ENCODE data around the gene SOX15. TPM values are rescaled to one million over a fixed set of nuclear protein-coding genes. Genes with fewer than 3 reads are reported as not detected.

Gene SOX15
- total and polyA plus RNA-seq, 2 experiments from 2014 or later, result 0.71 TPM; not detected in 1

DNA sequence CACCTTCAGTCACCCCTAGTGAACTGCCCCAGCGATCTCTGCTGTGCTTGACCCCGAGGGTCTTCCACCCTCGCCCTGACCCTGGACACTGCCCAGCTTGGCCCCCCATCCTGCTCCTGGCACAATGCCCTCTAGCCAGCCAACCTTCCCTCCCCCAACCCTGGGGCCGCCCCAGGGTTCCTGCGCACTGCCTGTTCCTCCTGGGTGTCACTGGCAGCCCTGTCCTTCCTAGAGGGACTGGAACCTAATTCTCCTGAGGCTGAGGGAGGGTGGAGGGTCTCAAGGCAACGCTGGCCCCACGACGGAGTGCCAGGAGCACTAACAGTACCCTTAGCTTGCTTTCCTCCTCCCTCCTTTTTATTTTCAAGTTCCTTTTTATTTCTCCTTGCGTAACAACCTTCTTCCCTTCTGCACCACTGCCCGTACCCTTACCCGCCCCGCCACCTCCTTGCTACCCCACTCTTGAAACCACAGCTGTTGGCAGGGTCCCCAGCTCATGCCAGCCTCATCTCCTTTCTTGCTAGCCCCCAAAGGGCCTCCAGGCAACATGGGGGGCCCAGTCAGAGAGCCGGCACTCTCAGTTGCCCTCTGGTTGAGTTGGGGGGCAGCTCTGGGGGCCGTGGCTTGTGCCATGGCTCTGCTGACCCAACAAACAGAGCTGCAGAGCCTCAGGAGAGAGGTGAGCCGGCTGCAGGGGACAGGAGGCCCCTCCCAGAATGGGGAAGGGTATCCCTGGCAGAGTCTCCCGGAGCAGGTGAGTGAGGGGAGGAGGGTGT lies 31.2 kb downstream of the SOX15 start, which contains the start of gene TNFSF13:
TNFSF13 (plus strand) TSS at position 207 of the 776 bp plus-strand sequence; CDS start at position 497, 290 bp downstream.
- Histone ChIP-seq H3K79me2 (ENCODE audit: insufficient read depth) (peaks cover 23% of the 10 kb centered on the region), H3K27me3 (replicated peaks; ENCODE audit: insufficient read depth) (no peaks in the 10 kb centered on the region), H2AFZ (peak within 1 kb of the TSS; percentile 97), H3K36me3 (ENCODE audit: low read depth) (no peaks in the 10 kb centered on the region), H3K4me2 (ENCODE audit: unreplicated experiment) (peak within 1 kb of the TSS; percentile 62), H3F3A (ENCODE audit: insufficient read depth) (no peaks in the 10 kb centered on the region), H3K9ac (peak within 1 kb of the TSS; percentile 81), H3K9me2 (ENCODE audit: insufficient read depth) (no peaks in the 10 kb centered on the region), H4K20me1 (ENCODE audit: insufficient read depth) (no peaks in the 10 kb centered on the region), H3K4me3 (peak within 1 kb of the TSS; percentile 4), H3K4me1 (ENCODE audit: insufficient read depth) (peaks cover 22% of the 10 kb centered on the region), H3K9me3 (ENCODE audit: low read depth) (no peaks in the 10 kb centered on the region), H3K27ac (no peak within 1 kb of the TSS)
- in situ Hi-C loops (cut with MboI), result no loop called here
- WGBS, 2 experiments (ENCODE audit: low coverage in 1 of 2, low lambda C conversion rate in 2 of 2, missing lambda C conversion rate in 2 of 2), result 32% methylated on average over 16 of the region's 16 CpGs
- TF ChIP-seq EZH2phosphoT487 (IDR thresholded peaks at IDR 0.05; ENCODE audit: insufficient read depth, low read depth) (no peak), EZH2 (IDR thresholded peaks at IDR 0.05; ENCODE audit: insufficient read depth, poor library complexity, severe bottlenecking) (no peak)
- no peak for DNase-seq

DNA sequence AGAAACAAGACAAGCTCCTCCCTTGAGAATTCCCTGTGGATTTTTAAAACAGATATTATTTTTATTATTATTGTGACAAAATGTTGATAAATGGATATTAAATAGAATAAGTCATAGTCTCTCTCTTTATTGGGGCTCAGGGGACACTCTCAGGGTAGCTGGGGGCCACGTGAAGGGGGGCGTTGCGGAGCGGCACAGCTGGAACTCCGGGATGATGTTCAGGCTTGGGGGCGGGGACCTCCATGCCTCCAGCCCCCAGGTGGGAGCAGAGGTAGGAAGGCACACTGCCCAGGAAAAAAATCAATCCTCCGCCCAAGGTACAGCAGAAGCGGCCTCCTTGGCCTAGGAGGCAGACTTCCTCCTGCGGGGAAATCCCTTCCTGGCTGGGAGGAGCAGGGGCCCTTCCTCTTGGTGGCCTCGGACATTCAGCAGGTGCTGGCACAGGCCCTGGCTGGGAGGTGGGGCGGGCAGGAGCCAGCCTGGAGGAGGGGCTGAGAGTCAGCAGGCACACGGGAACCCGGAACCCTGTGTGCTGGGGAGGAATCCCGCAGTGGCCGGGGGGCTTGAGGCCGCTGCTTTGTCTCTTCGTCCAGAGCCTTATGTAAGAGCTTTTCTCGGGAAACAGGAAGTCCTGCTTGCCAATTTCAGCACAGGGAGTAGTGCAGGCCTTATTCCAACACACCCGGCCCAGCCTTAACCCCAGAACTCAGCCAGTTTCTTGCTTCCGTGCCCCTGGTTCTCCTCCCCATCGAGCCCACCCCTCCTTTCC lies 31.9 kb downstream of the SOX15 start:
- Histone ChIP-seq H4K20me1 (ENCODE audit: insufficient read depth) (no peaks in the 10 kb centered on the region), H3F3A (ENCODE audit: insufficient read depth) (no peaks in the 10 kb centered on the region), H3K4me2 (ENCODE audit: unreplicated experiment) (peak overlapping the region; percentile 62), H3K27me3 (replicated peaks; ENCODE audit: insufficient read depth) (no peaks in the 10 kb centered on the region), H3K27ac (no peak overlapping the region), H2AFZ (peak overlapping the region; percentile 97), H3K9me2 (ENCODE audit: insufficient read depth) (no peaks in the 10 kb centered on the region), H3K79me2 (ENCODE audit: insufficient read depth) (peaks cover 15% of the 10 kb centered on the region), H3K4me1 (ENCODE audit: insufficient read depth) (peaks cover 21% of the 10 kb centered on the region), H3K9me3 (ENCODE audit: low read depth) (no peaks in the 10 kb centered on the region), H3K36me3 (ENCODE audit: low read depth) (no peaks in the 10 kb centered on the region), H3K4me3 (peak overlapping the region; percentile 4), H3K9ac (peak overlapping the region; percentile 81)
- no peak for TF ChIP-seq EZH2 (IDR thresholded peaks at IDR 0.05; ENCODE audit: insufficient read depth, poor library complexity, severe bottlenecking)
- no peak for TF ChIP-seq EZH2phosphoT487 (IDR thresholded peaks at IDR 0.05; ENCODE audit: insufficient read depth, low read depth)
- in situ Hi-C loops (cut with MboI), result no loop called here
- peak; percentile 75 for DNase-seq
- 28 to 31% methylated on average over 17 to 21 of the region's 21 CpGs for WGBS, 2 experiments (ENCODE audit: low coverage in 1 of 2, low lambda C conversion rate in 2 of 2, missing lambda C conversion rate in 2 of 2)

DNA sequence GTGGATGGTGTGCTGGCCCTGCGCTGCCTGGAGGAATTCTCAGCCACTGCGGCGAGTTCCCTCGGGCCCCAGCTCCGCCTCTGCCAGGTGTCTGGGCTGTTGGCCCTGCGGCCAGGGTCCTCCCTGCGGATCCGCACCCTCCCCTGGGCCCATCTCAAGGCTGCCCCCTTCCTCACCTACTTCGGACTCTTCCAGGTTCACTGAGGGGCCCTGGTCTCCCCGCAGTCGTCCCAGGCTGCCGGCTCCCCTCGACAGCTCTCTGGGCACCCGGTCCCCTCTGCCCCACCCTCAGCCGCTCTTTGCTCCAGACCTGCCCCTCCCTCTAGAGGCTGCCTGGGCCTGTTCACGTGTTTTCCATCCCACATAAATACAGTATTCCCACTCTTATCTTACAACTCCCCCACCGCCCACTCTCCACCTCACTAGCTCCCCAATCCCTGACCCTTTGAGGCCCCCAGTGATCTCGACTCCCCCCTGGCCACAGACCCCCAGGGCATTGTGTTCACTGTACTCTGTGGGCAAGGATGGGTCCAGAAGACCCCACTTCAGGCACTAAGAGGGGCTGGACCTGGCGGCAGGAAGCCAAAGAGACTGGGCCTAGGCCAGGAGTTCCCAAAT lies 32.6 kb downstream of the SOX15 start:
- no peak for DNase-seq
- H3F3A ChIP-seq (ENCODE audit: insufficient read depth), result no peaks in the 10 kb centered on the region
- 59 to 76% methylated on average over 13 to 18 of the region's 19 CpGs for WGBS, 2 experiments (ENCODE audit: low coverage in 1 of 2, low lambda C conversion rate in 2 of 2, missing lambda C conversion rate in 2 of 2)
- H3K4me1 ChIP-seq (ENCODE audit: insufficient read depth), result peaks cover 15% of the 10 kb centered on the region
- in situ Hi-C loops (cut with MboI), result no loop called here
- H3K27me3 ChIP-seq (replicated peaks; ENCODE audit: insufficient read depth), result no peaks in the 10 kb centered on the region
- TF ChIP-seq EZH2 (IDR thresholded peaks at IDR 0.05; ENCODE audit: insufficient read depth, poor library complexity, severe bottlenecking) (no peak), EZH2phosphoT487 (IDR thresholded peaks at IDR 0.05; ENCODE audit: insufficient read depth, low read depth) (no peak)
- H3K9me2 ChIP-seq (ENCODE audit: insufficient read depth), result no peaks in the 10 kb centered on the region
- H3K27ac ChIP-seq, result no peak overlapping the region
- peaks cover 8% of the 10 kb centered on the region for H3K79me2 ChIP-seq (ENCODE audit: insufficient read depth)
- no peaks in the 10 kb centered on the region for H3K36me3 ChIP-seq (ENCODE audit: low read depth)
- no peak overlapping the region for H3K4me3 ChIP-seq
- no peak overlapping the region for H3K4me2 ChIP-seq (ENCODE audit: unreplicated experiment)
- no peak overlapping the region for H3K9ac ChIP-seq
- no peaks in the 10 kb centered on the region for H4K20me1 ChIP-seq (ENCODE audit: insufficient read depth)
- no peaks in the 10 kb centered on the region for H3K9me3 ChIP-seq (ENCODE audit: low read depth)
- no peak overlapping the region for H2AFZ ChIP-seq

DNA sequence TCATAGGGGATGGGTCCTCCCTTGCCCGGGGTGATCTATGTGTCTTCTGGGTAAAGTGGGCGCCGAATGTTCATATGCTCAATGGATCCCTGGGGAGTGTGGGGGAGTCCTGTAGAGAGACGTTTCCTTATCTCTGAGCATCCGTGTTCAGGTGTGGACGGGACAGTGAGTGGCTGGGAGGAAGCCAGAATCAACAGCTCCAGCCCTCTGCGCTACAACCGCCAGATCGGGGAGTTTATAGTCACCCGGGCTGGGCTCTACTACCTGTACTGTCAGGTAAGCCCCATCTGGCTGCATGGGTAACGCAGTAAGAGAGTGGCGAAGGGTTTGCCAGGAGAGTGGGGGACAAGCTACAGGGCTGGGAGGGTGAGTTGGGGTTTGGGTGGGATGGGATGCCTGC lies 33.3 kb downstream of the SOX15 start:
- 90% methylated on average over 12 of the region's 12 CpGs for WGBS, 2 experiments (ENCODE audit: low coverage in 1 of 2, low lambda C conversion rate in 2 of 2, missing lambda C conversion rate in 2 of 2)

More for the DNA sequence above, 33.3 kb downstream of the SOX15 start:
- DNase-seq, result no peak
- Histone ChIP-seq H3K4me3 (no peak overlapping the region), H3K9me3 (ENCODE audit: low read depth) (no peaks in the 10 kb centered on the region), H3K36me3 (ENCODE audit: low read depth) (no peaks in the 10 kb centered on the region), H3K79me2 (ENCODE audit: insufficient read depth) (0 out of 2 replicates have a peak, but pooled peaks cover 4% of the 10 kb centered on the region), H3F3A (ENCODE audit: insufficient read depth) (no peaks in the 10 kb centered on the region), H3K27me3 (replicated peaks; ENCODE audit: insufficient read depth) (no peaks in the 10 kb centered on the region), H3K9me2 (ENCODE audit: insufficient read depth) (no peaks in the 10 kb centered on the region), H3K9ac (no peak overlapping the region), H3K4me1 (ENCODE audit: insufficient read depth) (peaks cover 15% of the 10 kb centered on the region), H4K20me1 (ENCODE audit: insufficient read depth) (no peaks in the 10 kb centered on the region), H2AFZ (no peak overlapping the region), H3K4me2 (ENCODE audit: unreplicated experiment) (no peak overlapping the region), H3K27ac (no peak overlapping the region)
- in situ Hi-C loops (cut with MboI), result no loop called here
- TF ChIP-seq EZH2phosphoT487 (IDR thresholded peaks at IDR 0.05; ENCODE audit: insufficient read depth, low read depth) (no peak), EZH2 (IDR thresholded peaks at IDR 0.05; ENCODE audit: insufficient read depth, poor library complexity, severe bottlenecking) (no peak)
